HTR-8/SVneo (cell line): ENCODE data around the gene WDR74.
"Not testable (repeated sequence)": the region's sequence is repeated elsewhere in the genome, so short reads cannot be mapped to it uniquely, and the experiment has no call there.

Experiments used
- DNase-seq: peaks from one replicate; pipeline ENCODE4 v3.0.0; 2011; ENCODE audit warnings: low spot score, mixed read lengths; ENCODE audit not compliant: insufficient read length
- FAIRE-seq: peaks from 2 replicates; lab custom pipeline; 2011; peaks lifted over from hg19 to GRCh38; lab: Jason Lieb, UNC

Gene WDR74

DNA sequence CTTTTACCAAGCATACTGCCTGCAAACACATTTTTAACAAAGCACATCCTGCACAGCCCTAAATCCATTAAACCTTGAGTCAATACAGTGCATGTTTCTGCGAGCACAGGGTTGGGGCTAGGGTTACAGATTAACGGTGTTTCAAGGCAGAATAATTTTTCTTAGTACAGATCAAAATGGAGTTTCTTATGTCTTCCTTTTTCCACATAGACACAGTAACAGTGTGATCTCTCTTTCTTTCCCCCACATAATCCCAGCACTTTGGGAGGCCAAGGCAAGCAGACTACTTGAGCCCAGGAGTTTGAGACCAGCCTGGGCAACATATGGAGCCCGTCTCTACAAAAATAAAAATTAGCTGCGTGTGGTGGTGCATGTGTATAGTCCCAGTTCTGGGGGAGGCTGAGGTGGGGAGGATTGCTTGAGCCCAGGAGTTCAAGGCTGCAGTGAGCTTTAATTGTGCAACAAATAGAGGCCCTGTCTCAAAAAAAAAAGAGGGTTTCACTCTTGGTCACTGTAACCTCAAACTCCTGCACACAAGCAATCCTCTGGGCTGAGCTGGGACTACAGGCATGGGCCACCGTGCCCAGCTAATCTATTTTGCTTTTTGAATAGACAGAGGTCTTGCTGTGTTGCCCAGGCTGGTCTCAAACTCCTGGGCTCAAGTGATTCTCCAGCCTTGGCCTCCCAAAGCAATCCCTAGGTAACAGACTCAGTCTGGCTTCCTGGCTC is 21.6 kb upstream of the WDR74 start:
- no peak for FAIRE-seq
- DNase-seq, result no peak

DNA sequence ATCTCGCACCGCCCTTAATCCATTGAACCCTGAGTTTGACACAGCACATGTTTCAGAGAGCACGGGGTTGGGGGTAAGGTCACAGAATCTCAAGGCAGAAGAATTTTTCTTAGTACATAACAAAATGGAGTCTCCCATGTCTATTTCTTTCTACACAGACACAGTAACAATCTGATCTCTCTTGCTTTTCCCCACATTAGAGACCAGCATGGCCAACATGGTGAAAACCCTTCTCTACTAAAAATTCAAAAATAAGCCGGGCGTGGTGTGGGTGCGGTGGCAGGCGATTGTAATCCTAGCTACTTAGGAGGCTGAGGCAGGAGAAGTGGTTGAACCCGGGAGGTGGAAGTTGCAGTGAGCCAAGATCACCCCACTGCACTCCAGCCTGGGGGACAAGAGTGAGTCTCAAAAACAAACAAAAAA is 19.9 kb upstream of the WDR74 start:
- not testable (repeated sequence) for FAIRE-seq, DNase-seq

- DNase-seq (no peak), FAIRE-seq (no peak)
These were observed 18.8 kb upstream of the WDR74 start for GRCh38 chr11:62858201-62858600.

DNA sequence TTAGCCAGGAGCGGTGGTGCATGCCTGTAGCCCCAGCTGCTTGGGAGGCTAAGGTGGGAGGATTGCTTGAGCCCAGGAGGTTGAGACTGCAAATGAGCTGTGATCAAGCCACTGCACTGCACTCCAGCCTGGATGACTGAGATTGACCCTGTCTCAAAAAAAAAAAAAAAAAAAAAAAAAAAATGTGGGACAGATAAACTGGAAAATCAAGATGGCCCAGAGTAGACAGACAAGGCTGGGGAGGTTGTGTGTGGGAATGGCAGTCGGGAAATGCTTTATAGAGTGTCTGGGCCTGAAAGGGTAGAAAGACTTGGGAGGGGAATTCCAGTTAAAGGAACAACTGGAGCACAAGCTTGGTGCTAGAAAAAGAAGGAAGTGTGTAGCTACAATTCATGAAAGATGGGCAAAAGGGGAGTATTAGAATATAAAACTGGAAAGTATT is 18.2 kb upstream of the WDR74 start:
- DNase-seq (no peak), FAIRE-seq (no peak)

DNA sequence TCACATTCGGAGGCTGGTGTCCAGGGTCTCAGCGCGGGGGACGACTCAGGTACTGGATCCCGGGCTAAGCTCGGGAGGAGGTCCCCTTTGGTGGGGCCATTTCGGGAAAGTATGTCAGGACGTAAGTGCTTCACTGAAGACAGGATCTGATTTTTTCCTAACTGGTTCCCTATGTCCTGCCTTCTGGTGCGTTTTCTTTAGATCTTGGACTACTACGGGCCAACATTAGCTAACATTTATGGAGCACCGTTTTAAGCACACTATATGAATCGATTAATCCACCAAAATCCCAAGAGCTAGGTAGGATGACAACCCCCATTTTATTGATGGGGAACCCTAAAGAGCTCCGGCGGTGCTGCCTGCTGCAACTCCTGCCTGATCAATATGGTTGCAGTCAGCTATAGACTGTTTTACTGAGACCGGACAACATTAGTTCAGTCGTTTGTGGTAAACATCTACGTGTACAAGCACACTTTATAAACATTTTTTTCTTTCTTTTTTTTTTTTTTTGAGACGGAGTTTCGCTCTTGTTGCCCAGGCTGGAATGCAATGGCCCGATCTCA is 17.0 kb upstream of the WDR74 start:
- DNase-seq (no peak), FAIRE-seq (no peak)

DNA sequence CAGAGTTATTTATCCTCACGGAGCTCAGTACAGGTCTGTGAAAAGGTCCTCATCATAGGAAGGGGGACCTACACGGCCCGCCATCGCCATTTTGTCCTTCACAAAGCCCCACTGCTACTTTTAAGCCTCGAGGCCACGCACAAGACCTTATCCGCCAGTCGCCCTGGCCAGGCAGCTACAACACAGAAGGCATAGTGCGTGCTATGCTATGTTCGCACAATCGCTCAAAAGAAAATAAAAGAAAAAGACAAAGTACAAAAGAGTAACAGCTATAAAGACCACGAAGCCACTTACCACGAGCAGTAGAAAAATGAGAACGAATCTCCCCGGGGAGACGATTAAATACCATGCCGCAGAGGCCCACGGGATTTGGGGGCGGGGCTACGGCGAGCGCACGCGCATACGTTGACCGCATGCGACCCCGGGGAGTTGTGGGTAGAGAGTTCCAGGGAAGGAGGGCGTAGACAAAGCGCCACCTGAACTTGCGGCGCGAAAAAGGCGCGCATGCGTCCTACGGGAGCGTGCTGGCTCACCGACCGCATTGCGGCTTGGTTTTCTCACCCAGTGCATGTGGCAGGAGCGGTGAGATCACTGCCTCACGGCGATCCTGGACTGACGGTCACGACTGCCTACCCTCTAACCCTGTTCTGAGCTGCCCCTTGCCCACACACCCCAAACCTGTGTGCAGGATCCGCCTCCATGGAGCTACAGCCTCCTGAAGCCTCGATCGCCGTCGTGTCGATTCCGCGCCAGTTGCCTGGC is 16.4 kb upstream of the WDR74 start:
- DNase-seq (peak; percentile 95), FAIRE-seq (peak; percentile 88)

DNA sequence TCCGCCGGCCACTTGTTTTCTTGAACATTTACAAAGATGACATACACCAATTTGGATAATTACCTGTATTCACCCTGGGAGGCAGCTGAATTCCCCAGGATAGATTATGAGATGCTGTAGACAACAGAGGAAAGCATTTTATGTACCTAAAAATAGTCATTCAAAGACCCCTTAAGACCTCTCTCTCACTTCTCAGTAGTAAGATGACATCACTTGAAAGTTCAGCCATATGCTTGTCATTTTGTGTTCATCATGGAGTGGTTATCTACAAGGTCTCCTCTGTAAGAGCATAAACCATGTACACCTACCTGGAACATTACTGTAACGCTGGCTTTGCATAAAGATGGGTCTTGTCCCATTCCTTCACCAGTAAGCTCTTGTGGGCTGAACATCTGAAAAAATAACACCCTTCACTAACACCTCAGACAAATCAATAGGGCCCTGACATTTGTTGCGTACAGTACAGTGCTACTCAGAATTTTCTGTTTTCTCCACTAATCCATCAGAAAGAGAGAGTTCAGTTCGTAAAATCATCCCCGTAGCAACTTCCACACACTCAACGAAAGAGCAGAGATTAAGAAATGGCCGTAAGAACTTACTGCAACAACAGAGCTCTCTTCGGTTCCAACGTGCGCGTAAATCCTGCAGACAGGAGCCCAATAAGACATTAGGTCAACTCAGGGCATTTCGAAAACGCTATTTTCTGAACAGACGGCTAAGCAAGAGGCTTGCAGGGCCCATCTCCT is 15.6 kb upstream of the WDR74 start:
- FAIRE-seq, result no peak
- no peak for DNase-seq

- DNase-seq, result no peak
- no peak for FAIRE-seq
These were observed 14.8 kb upstream of the WDR74 start for GRCh38 chr11:62854013-62854824.

DNA sequence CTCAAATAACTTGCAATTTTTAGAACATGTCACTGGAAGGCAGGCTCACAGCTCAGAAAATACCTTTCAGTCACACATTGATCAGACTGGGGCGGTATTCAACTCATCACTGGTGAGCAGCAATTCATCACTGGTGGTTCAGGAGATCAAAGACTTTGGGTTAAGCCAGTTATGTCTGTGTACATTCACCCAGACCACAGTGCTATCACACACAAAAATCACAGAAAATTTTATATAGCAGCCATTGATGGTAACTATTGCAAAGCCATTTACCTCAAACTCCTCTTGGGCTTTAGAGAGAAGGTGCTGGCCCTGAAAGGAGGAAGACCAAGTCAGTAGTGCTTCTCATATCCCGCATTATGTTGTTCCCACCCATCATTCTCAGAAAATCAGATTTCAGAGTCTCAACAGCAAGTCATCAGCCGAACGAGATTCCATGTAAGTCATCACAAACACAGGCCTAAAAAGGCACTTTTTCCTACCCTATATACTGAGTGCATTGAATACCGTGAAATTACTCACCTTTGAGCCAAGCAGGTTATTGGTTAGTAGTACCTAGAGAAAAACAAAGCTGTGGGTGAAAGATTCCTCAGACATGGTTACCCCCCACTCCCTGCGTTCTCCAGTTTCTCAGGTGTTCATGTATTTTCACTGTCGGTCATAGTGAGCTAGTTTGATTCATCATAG is 14.0 kb upstream of the WDR74 start:
- FAIRE-seq (no peak), DNase-seq (no peak)

DNA sequence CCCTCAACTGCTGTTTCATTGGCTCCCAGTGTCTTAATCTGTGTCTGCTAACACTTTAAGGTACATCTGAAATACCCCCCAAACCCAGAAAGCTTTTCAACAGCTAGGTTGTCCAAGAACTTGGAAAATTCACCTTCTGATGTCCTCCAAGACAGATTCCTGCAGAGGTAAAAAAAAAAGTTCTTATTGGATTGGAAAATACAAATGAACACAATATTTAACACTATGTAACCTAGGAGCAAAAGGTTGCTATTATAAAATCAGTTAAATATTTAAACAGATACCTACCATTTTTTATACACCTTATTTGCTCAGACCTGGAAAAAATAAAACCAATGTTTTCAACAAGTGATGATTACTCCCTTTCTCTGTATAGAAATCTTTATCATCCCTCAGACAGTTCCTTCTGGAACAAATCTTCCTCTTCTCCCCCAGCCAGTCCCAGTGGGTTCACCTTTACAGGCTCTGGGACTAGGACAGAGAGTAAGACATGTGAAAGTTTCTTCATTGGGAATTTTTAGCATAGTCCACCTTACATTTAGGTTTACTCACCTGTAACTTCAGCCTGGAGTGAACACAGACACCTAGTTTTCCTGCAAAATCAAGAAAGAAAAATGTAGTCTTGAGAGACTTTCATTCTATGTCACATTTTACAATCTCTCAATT is 13.3 kb upstream of the WDR74 start:
- DNase-seq, result no peak
- FAIRE-seq, result no peak

DNA sequence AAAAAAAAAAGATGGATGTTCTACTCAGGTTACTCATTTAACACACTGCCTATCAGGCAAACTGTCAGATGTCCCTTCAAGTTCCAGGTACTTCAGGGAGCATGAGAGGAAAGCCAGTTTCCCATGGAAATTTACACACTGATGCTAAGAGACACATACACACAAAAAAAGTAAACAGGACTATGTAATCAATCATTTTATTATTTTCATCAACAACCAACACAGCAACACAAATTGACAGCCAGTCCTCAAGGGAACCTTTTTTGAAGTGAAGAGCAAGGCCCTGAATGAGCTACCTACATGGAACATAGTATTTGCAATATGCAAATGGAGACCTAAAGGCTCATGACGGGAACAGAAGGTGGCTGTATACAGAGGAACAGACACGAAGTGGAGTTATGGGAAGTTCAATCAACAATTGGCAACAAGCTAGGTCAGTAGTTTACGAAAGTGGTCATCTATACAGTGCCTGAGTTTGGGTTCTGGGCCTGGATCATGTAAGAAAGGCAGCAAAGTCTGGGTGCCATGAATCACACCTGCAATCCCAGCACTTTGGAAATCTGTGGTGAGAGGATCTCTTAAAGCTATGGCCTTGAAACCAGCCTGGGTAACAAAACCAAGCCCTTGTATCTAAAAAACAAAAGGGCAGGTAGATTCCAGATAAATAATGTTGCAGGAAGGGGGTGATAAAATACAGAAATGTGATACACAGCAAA is 12.6 kb upstream of the WDR74 start:
- DNase-seq (no peak), FAIRE-seq (no peak)

DNA sequence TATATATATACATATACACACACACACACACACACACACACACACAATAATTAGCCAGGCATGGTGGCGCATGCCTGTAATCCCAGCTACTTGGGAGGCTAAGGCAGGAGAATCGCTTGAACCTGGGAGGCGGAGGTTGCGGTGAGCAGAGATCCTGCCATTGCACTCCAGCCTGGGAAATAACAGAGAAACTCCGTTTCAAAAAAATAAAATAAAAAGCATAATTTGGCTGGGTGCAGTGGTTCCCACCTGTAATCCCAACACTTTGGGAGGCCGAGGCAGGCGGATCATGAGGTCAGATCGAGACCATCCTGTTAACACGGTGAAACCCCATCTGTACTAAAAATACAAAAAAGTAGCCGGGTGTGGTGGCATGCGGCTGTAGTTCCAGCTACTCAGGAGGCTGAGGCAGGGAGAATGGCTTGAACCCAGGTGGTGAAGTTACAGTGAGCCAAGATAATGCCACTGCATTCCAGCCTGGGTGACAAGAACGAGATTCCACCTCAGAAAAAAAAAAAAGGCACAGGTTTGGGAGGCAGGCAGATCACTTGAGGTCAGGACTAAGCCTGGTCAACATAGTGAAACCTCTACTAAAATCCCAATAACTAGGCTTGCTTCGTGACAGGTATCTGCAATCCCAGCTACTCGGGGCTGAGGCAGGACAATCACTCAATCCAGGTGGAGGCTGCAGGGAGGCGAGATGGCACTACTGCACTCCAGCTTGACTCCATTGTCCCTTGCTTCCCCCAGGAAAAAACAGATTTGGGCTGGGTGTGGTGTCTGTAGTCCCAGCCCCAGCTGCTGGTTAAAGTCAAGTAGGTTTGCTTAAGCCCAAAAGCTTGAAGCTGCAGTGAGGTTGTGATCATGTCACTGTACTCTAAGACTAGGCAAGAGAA is 11.8 kb upstream of the WDR74 start:
- DNase-seq, result no peak

DNA sequence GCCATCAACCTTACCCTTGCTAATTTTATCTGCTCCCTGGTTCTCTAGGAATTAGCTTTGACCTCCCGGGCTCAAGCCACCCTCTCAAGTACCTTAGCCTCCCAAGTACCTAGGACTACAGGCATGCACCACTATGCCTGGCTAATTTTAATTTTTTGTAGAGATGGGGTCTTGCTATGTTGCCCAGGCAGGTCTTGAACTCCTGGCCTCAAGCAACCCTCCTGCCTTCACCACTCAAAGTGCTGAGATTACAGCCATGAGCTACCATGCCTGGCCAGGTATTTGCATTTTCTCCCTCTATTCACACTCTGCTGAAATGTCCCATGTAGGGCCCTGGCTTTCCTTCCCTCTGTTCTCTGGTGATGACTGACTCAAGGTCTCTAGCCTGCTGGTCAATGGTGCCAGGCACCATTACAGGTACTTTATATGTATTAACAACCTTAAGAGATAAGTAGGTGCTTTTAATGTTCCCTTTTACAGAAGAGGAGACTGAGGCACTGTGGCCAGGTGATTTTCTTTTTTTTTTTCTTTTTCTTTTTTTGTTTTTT is 8.5 kb upstream of the WDR74 start:
- FAIRE-seq (no peak), DNase-seq (no peak)

More for the DNA sequence above, 11.8 kb upstream of the WDR74 start:
- no peak for FAIRE-seq

DNA sequence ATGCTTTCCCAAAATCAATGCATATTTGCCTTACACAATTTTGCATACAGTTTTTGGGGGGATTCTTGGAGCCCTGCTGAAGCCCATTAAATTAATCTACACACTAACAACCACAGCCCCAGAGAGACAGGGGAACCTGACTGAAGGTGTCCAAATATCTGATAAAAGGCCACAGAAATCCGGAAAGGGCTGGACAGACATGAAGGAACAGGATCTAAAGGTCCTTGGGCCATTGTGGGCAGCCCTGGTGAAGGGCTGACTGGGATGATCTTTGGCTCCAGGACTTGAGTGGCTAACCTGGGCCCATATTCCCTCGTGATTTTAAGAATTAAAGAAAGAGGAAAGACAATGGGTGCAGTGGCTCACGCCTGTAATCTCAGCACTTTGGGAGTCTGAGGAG is 6.8 kb upstream of the WDR74 start:
- FAIRE-seq, result no peak
- no peak for DNase-seq

- DNase-seq (no peak), FAIRE-seq (no peak)
These were observed 4.8 kb upstream of the WDR74 start for GRCh38 chr11:62844154-62844553.

- DNase-seq (no peak), FAIRE-seq (no peak)
These were observed 4.1 kb upstream of the WDR74 start for GRCh38 chr11:62843466-62843865.

DNA sequence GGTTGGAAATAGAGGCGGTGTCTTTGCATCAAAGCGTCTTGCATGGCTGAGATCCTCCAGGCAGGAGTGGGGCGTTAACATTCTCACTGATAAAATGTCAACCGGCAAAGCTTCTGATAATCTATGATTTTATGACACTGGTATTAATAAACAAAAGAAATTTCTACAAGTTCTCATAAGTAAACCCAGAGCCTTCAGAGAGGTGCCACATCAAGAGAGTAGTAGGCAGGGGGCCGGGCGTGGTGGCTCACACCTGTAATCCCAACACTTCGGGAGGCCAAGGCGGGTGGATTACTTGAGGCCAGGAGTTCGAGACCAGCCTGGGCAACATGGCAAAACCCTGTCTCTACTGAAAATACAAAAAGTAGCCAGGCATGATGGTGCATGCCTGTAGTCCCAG is 3.5 kb upstream of the WDR74 start:
- not testable (repeated sequence) for FAIRE-seq, DNase-seq
